Measurements from ENCODE around the gene EIF2D. TPM values are rescaled to one million over a fixed set of nuclear protein-coding genes. Genes with fewer than 3 reads are reported as not detected.

EIF2D gene
- total RNA-seq, 1 donor: 47.9 TPM

DNA sequence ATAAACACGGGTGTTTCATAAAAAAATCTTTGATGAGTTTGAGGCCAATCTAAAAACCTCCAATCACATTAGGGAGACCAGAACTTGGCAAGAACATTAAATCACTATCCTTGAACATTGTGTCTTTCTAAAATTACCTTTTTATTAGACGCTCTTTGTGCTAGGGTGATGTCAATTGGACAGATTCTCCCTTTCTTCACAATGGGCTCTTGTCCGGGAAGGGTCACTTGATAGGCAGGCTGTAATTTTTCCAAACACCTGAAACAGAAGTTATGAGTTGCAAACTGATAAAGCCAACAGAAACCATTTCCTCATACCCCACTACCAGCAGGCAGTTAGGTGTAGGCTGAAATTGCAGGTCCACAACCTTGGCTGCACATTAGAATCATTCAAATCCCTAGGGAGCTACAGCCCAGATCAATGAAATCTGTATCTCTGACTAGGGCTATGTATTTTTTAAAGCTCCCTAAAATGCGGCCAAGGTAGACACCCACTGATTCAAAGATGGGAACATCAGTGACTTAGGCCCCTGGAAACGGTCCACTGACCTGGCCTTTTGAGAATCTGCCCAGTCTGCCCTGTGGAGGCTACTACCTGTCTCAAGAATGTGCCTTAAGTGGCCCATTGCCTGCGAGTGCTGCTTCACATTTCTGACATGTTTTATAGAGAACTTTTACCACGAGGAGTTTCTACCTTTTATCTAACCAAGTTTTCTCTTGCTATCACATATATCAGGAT, 16.5 kb downstream of the EIF2D start:
- no peak overlapping the region for H3K4me3 ChIP-seq (ENCODE audit: low read depth, low read length)
- no peak for DNase-seq (ENCODE audit: low read depth)
- TF ChIP-seq, protein P1, sequence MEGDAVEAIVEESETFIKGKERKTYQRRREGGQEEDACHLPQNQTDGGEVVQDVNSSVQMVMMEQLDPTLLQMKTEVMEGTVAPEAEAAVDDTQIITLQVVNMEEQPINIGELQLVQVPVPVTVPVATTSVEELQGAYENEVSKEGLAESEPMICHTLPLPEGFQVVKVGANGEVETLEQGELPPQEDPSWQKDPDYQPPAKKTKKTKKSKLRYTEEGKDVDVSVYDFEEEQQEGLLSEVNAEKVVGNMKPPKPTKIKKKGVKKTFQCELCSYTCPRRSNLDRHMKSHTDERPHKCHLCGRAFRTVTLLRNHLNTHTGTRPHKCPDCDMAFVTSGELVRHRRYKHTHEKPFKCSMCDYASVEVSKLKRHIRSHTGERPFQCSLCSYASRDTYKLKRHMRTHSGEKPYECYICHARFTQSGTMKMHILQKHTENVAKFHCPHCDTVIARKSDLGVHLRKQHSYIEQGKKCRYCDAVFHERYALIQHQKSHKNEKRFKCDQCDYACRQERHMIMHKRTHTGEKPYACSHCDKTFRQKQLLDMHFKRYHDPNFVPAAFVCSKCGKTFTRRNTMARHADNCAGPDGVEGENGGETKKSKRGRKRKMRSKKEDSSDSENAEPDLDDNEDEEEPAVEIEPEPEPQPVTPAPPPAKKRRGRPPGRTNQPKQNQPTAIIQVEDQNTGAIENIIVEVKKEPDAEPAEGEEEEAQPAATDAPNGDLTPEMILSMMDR (IDR thresholded peaks at IDR 0.05; ENCODE audit: insufficient read depth, low read depth, low read length): no peak

DNA sequence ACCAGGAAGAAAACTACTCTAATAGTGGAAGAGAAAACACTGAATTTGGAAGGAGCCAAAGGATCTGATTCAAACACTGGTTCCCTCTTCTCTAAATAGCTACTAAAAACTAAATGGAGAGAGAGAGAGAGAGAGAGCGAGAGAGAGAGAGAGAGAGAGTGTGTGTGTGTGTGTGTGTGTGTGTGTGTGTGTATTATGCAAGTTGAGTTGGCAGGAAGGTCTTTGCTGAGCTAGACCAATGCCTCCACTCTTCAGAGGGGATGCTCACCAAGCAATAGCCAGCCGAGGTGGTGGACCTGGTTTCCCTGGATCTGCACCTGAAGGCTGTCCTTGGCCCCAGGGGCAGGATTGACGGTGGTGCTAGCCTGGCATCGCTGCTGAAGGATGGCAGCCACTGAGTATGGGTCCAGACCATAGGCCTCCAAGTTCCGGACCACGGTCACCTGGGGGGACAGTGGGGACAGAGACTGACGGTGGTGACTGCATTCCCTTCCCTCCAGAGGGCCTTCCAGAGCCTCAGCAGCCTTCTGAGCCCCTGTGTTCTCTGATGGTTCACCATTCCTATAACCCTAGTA, 18.8 kb downstream of the EIF2D start:
- H3K4me3 ChIP-seq (ENCODE audit: low read depth, low read length): no peak overlapping the region
- DNase-seq (ENCODE audit: low read depth): no peak
- TF ChIP-seq, protein P1 (IDR thresholded peaks at IDR 0.05; ENCODE audit: insufficient read depth, low read depth, low read length): no peak

DNA sequence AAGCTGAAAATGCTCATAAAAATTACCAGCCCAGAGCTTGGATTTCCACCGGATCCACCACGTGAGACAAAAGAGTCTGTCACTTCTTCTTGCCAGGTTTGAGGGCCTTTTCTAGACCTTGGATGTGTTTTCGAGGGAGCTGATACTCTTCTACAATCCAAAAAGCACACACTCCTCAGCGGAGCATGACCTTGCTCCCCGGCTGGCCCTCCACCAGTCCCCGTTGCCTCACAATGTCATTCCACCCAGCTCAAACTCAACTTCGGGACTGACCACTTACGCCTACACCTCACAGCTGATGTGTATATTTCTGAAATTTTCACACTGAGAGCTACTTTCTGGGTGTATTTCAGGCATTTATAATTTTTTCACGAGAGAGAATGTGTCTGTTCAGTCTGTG, 20.6 kb downstream of the EIF2D start:
- DNase-seq (ENCODE audit: low read depth): no peak
- H3K4me3 ChIP-seq (ENCODE audit: low read depth, low read length): no peak overlapping the region
- TF ChIP-seq, protein P1 (IDR thresholded peaks at IDR 0.05; ENCODE audit: insufficient read depth, low read depth, low read length): no peak

DNA sequence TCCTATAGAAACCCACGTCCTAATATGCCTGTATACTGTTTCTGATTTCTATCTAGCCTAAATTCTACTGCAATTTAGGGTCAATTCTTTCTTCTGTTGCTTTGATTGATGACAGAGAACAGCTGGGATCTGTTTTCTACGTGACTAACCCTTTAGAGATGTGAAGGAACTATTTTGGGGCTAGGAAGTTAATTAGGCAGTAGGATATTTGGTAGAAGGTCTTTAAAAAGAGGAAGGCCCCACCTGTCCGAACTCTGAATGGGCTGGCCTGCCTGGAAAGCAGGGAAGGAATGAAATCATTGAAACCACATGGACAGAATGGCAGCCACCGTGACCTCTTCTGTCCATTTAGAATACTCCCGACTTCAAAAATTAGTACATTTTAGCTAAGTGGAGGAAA, 21.0 kb downstream of the EIF2D start:
- TF ChIP-seq, protein P1 (IDR thresholded peaks at IDR 0.05; ENCODE audit: insufficient read depth, low read depth, low read length): no peak
- peak; percentile 28 for DNase-seq (ENCODE audit: low read depth)
- H3K4me3 ChIP-seq (ENCODE audit: low read depth, low read length): no peak overlapping the region

DNA sequence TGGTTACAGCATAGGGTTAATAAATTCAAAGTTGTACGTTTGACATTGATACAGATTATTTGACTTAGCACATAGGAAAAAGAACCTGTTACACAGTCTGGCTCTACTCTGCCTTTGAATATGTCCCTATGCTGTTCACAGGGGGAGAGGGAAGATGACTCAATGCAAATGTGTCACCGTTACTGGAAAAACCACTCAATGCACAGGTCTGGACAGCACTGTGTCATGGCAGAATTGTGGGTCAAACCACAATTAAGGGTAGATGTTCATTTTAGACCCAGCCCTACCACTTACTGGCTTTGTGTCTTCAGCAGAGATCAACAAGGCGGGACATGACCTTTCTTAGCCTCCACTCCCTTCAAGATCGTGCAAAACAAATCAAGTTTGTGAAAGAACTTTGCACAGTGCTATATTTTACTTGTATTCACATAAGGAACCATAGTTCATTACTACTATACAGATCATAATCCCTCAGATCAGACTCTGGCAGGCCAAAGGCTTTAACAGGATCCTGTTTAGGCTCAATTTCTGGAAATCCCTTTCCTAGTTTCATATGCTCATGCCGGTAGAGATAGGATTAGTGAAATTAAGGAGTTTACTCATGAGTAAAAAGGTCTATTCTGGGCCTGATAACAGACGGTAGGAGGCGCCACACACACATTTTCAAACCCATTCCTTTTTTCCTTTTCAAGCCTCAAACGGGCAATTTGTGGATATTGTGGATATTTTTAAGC, 22.1 kb downstream of the EIF2D start:
- TF ChIP-seq, protein P1 (IDR thresholded peaks at IDR 0.05; ENCODE audit: insufficient read depth, low read depth, low read length): peak; percentile 38
- DNase-seq (ENCODE audit: low read depth): peak; percentile 66
- no peak overlapping the region for H3K4me3 ChIP-seq (ENCODE audit: low read depth, low read length)

DNA sequence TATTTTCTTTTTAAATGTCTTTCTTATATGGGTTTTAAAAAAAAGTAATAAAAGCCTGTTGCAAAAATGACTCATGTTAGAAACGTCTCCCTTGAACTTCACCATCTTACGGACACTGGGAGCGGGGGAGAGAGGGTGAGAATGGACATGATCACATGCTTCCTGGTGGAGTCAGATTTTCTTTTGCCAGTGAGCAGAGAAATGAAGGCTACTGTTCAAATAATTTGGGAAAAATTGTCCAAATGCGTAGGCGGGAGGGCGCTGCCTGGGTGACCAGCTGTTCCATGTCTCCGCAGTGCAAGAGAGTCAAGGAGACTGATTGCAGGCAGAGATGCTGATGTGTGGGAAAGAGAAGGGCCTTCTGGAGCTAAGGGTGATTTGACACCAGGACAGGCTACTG, 23.1 kb downstream of the EIF2D start:
- no peak overlapping the region for H3K4me3 ChIP-seq (ENCODE audit: low read depth, low read length)
- DNase-seq (ENCODE audit: low read depth): peak; percentile 96
- TF ChIP-seq, protein P1 (IDR thresholded peaks at IDR 0.05; ENCODE audit: insufficient read depth, low read depth, low read length): no peak
